NT2/D1 (cell line): ENCODE data around the gene CDH7.

ENCODE experiments used
- SUZ12 ChIP-seq: IDR thresholded peaks from 2 replicates; pipeline ENCODE4 v1.6.1; 2011; ENCODE audit not compliant: insufficient read length, insufficient read depth; ENCODE audit errors: extremely low read depth
- YY1 ChIP-seq: IDR thresholded peaks from 2 replicates; pipeline ENCODE4 v1.6.1; 2011; ENCODE audit not compliant: insufficient read length, insufficient read depth
- ZNF274 ChIP-seq: IDR thresholded peaks from 2 replicates; pipeline ENCODE4 v1.6.1; 2011; ENCODE audit warnings: mild to moderate bottlenecking, low read depth, low read length

- TF ChIP-seq SUZ12 (no peak), YY1 (no peak), ZNF274 (no peak)
Measured at GRCh38 chr18:65754121-65754520, 3.3 kb downstream of the CDH7 start.
